Activated B cell treated with CpG ODN at 0.5 μM for 24 hours (primary cell): ENCODE data around the gene IFIH1. TPM values are rescaled to one million over a fixed set of nuclear protein-coding genes. Genes with fewer than 3 reads are reported as not detected.

ENCODE experiments used
- ATAC-seq: fragments of 200-7000 bp; cut with Tn5 transposase; one replicate; pipeline ENCODE4 v1.10.0; 2021; ENCODE audit warnings: low read depth, mild to moderate bottlenecking, moderate library complexity
- CTCF ChIA-PET: fragments of 350-600 bp; sonication (Branson Sonifier 250); formaldehyde crosslinking; loops from one replicate; lab custom pipeline; 2021; ENCODE audit warnings: antibody characterized with exemption; lab: Charles Lee
- POLR2A ChIA-PET: fragments of 350-600 bp; sonication (Branson Sonifier 250); formaldehyde crosslinking; loops from one replicate; lab custom pipeline; 2021; ENCODE audit warnings: antibody characterized with exemption; lab: Charles Lee
- DNase-seq: peaks from one replicate; pipeline ENCODE4 v3.0.0; 2022
- H3K27ac Mint-ChIP-seq: one replicate; pipeline ENCODE4 v1.8.0; 2020; ENCODE audit warnings: mixed read lengths
- H3K27me3 Mint-ChIP-seq: one replicate; pipeline ENCODE4 v1.8.0; 2021; ENCODE audit warnings: mixed read lengths
- H3K36me3 Mint-ChIP-seq: one replicate; pipeline ENCODE4 v1.8.0; 2021; ENCODE audit warnings: low read depth, mixed read lengths
- H3K4me1 Mint-ChIP-seq: one replicate; pipeline ENCODE4 v1.8.0; 2021; ENCODE audit warnings: mixed read lengths
- H3K4me3 Mint-ChIP-seq: one replicate; pipeline ENCODE4 v1.8.0; 2020; ENCODE audit warnings: mild to moderate bottlenecking, mixed read lengths
- H3K9me3 Mint-ChIP-seq: one replicate; pipeline ENCODE4 v1.8.0; 2020; ENCODE audit warnings: mixed read lengths
- CTCF ChIP-seq: fragments of 200-600 bp; IDR thresholded peaks from one replicate; pipeline ENCODE4 v1.8.0; 2022; ENCODE audit warnings: antibody characterized with exemption, mild to moderate bottlenecking
- intact Hi-C: fragments of 100-400 bp; cut with micrococcal nuclease; formaldehyde crosslinking; loops from one replicate; pipeline ENCODE4 v1.15.1; 2024
- total RNA-seq: library from RNA; stranded (reverse); gene quantifications from 2 replicates; pipeline ENCODE4 v1.2.3, GENCODE V29; 2022

IFIH1 gene
- total RNA-seq, 1 donor from 2014 or later: 63.0 TPM

- no peak for TF ChIP-seq CTCF
- DNase-seq (no peak), ATAC-seq (peak; percentile 56)
- intact Hi-C loops: loop anchor here (1.0 kb wide), 4 partner anchors 15 to 181 kb away; no protein-coding TSS in a partner anchor
- no peak overlapping the region for H3K4me3 Mint-ChIP-seq
- H3K27ac Mint-ChIP-seq: no peak overlapping the region
- ChIA-PET POLR2A (interaction anchor here (0.7 to 1.3 kb wide), 2 partner anchors 12 to 16 kb away, joined by 3 to 11 read pairs; partner anchors contain the start of gene IFIH1), CTCF (interaction anchor here (0.6 to 5.2 kb wide), 17 partner anchors 9 to 186 kb away, joined by 3 to 73 read pairs (median 6); partner anchors contain the start of genes GCA and IFIH1)
- H3K9me3 Mint-ChIP-seq: no peaks in the 10 kb centered on the region
- no peaks in the 10 kb centered on the region for H3K27me3 Mint-ChIP-seq
- H3K4me1 Mint-ChIP-seq: no peaks in the 10 kb centered on the region
- H3K36me3 Mint-ChIP-seq: no peaks in the 10 kb centered on the region
Measured at GRCh38 chr2:162333968-162334367, 15.5 kb upstream of the IFIH1 start.

GRCh38 chr2:162330881-162331280 lies 12.4 kb upstream of the IFIH1 start:
- TF ChIP-seq CTCF: no peak
- ChIA-PET POLR2A (interaction anchor here (3.2 kb wide), 1 partner anchor 13 kb away, joined by 16 read pairs; the partner anchor contains the start of gene IFIH1), CTCF (no interaction called here)
- Mint-ChIP-seq H3K4me1 (peaks cover 4% of the 10 kb centered on the region), H3K9me3 (no peaks in the 10 kb centered on the region), H3K27ac (no peak overlapping the region), H3K27me3 (no peaks in the 10 kb centered on the region), H3K36me3 (no peaks in the 10 kb centered on the region), H3K4me3 (no peak overlapping the region)
- DNase-seq (no peak), ATAC-seq (no peak)
- intact Hi-C loops: no loop called here

- TF ChIP-seq CTCF: no peak
- DNase-seq: no peak
- peak overlapping the region; percentile 32 for H3K4me3 Mint-ChIP-seq
Measured at GRCh38 chr2:162328424-162329157, 10.1 kb upstream of the IFIH1 start.

GRCh38 chr2:162327806-162328205 lies 9.3 kb upstream of the IFIH1 start:
- no peak overlapping the region for H3K27ac Mint-ChIP-seq
- intact Hi-C loops: loop anchor here (1.0 kb wide), 1 partner anchor 9 kb away; no protein-coding TSS in a partner anchor
- H3K36me3 Mint-ChIP-seq: no peaks in the 10 kb centered on the region
- peaks cover 4% of the 10 kb centered on the region for H3K4me1 Mint-ChIP-seq
- POLR2A ChIA-PET: interaction anchor here (1.9 to 3.2 kb wide), 2 partner anchors 10 to 16 kb away, joined by 5 to 16 read pairs; partner anchors contain the start of genes GCA and IFIH1
- CTCF ChIA-PET: no interaction called here
- no peak for ATAC-seq
- H3K27me3 Mint-ChIP-seq: no peaks in the 10 kb centered on the region
- TF ChIP-seq CTCF: no peak
- DNase-seq: no peak
- H3K4me3 Mint-ChIP-seq: no peak overlapping the region
- H3K9me3 Mint-ChIP-seq: no peaks in the 10 kb centered on the region

More at GRCh38 chr2:162328424-162329157, 10.1 kb upstream of the IFIH1 start:
- intact Hi-C loops: no loop called here
- peak; percentile 65 for ATAC-seq
- Mint-ChIP-seq H3K4me1 (peaks cover 4% of the 10 kb centered on the region), H3K27me3 (no peaks in the 10 kb centered on the region), H3K9me3 (no peaks in the 10 kb centered on the region), H3K36me3 (no peaks in the 10 kb centered on the region), H3K27ac (peak overlapping the region; percentile 24)
- ChIA-PET CTCF (interaction anchor here (1.9 to 2.2 kb wide), 2 partner anchors 9 to 31 kb away, joined by 4 to 7 read pairs; partner anchors contain the start of gene IFIH1), POLR2A (interaction anchor here (1.9 to 3.2 kb wide), 2 partner anchors 10 to 15 kb away, joined by 5 to 16 read pairs; partner anchors contain the start of genes GCA and IFIH1)
